ENCODE measurements around the gene ZNF785. TPM values are rescaled to one million over a fixed set of nuclear protein-coding genes. Genes with fewer than 3 reads are reported as not detected.
"Not testable (repeated sequence)": the region's sequence is repeated elsewhere in the genome, so short reads cannot be mapped to it uniquely, and the experiment has no call there.

ZNF785 gene
- total RNA-seq, 1 experiment from 2014 or later = 16.0 TPM

GRCh38 chr16:30589582-30589981 is 4.1 kb upstream of the ZNF785 start:
- DNase-seq (ENCODE audit: low spot score); H3K9me3 Mint-ChIP-seq; H3K27me3 Mint-ChIP-seq (ENCODE audit: low read depth); H3K4me3 Mint-ChIP-seq; H3K27ac Mint-ChIP-seq; ATAC-seq; POLR2A ChIA-PET; H3K4me1 Mint-ChIP-seq; CTCF ChIA-PET: not testable (repeated sequence)
- H3K36me3 Mint-ChIP-seq = peaks cover 16% of the 10 kb centered on the region

- Mint-ChIP-seq H3K9me3 (no peaks in the 10 kb centered on the region), H3K36me3 (peaks cover 14% of the 10 kb centered on the region), H3K4me1 (peaks cover 10% of the 10 kb centered on the region; the same call in 1 of the 2 replicates), H3K27ac (no peak overlapping the region), H3K4me3 (no peak overlapping the region), H3K27me3 (ENCODE audit: low read depth) (no peaks in the 10 kb centered on the region)
- ChIA-PET POLR2A (no interaction called here), CTCF (interaction anchor here (3.7 kb wide), 1 partner anchor 10 kb away, joined by 14 read pairs; no protein-coding TSS in a partner anchor)
- TF ChIP-seq, protein P1, sequence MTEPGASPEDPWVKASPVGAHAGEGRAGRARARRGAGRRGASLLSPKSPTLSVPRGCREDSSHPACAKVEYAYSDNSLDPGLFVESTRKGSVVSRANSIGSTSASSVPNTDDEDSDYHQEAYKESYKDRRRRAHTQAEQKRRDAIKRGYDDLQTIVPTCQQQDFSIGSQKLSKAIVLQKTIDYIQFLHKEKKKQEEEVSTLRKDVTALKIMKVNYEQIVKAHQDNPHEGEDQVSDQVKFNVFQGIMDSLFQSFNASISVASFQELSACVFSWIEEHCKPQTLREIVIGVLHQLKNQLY (CRISPR knock-in tag; IDR thresholded peaks at IDR 0.05) = no peak
- TF ChIP-seq PREB (CRISPR knock-in tag; IDR thresholded peaks at IDR 0.05; ENCODE audit: borderline replicate concordance) (no peak), ZNF121 (CRISPR knock-in tag; IDR thresholded peaks at IDR 0.05) (peak; percentile 86)
- ATAC-seq (no peak), DNase-seq (ENCODE audit: low spot score) (no peak)
Observed at GRCh38 chr16:30588651-30589050, 3.2 kb upstream of the ZNF785 start.

DNA sequence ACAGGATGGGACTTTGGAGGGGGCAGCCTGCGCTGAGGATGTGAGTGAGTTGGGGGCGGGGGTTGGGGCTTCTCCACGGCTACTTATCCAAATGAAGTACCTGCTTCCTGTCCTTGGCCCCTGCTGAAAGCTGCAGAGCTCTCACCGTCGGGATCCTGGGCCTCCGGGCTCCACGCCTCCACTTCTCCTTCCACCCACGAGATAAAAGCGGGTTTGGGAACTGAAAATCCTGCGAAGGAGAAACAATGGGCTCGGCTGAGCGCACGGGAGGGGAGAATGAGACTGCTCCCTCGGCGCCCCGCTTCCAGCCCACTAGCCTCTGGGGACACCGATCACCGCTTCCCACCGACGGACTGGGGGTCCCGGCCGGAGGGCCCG is 486 bp downstream of the ZNF785 start:
- TF ChIP-seq, protein P2, sequence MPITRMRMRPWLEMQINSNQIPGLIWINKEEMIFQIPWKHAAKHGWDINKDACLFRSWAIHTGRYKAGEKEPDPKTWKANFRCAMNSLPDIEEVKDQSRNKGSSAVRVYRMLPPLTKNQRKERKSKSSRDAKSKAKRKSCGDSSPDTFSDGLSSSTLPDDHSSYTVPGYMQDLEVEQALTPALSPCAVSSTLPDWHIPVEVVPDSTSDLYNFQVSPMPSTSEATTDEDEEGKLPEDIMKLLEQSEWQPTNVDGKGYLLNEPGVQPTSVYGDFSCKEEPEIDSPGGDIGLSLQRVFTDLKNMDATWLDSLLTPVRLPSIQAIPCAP (CRISPR knock-in tag; IDR thresholded peaks at IDR 0.05) = 0 out of 2 replicates have a peak, but pooled peaks have one; percentile 27
- TF ChIP-seq ETV6 (CRISPR knock-in tag; IDR thresholded peaks at IDR 0.05) = 0 out of 2 replicates have a peak, but pooled peaks have one; percentile 4
- no peak for TF ChIP-seq USF1 (CRISPR knock-in tag; IDR thresholded peaks at IDR 0.05)
- no peak for TF ChIP-seq CREM (CRISPR knock-in tag; IDR thresholded peaks at IDR 0.05)
- TF ChIP-seq ATF2 (CRISPR knock-in tag; IDR thresholded peaks at IDR 0.05; ENCODE audit: borderline replicate concordance, low read depth) = no peak
- TF ChIP-seq USF2 (CRISPR knock-in tag; IDR thresholded peaks at IDR 0.05) = no peak
- TF ChIP-seq ZNF219 (CRISPR knock-in tag; IDR thresholded peaks at IDR 0.05; ENCODE audit: borderline replicate concordance) = no peak
- TF ChIP-seq ZNF423 (CRISPR knock-in tag; IDR thresholded peaks at IDR 0.05) = no peak
- TF ChIP-seq KAT7 (CRISPR knock-in tag; IDR thresholded peaks at IDR 0.05; ENCODE audit: borderline replicate concordance) = peak; percentile 2; the same call in 1 of the 2 replicates
- TF ChIP-seq AFF4 (CRISPR knock-in tag; IDR thresholded peaks at IDR 0.05; ENCODE audit: borderline replicate concordance) = no peak
- TF ChIP-seq TCF7 (CRISPR knock-in tag; IDR thresholded peaks at IDR 0.05; ENCODE audit: low read depth) = no peak
- H3K36me3 Mint-ChIP-seq = peaks cover 27% of the 10 kb centered on the region
- no peaks in the 10 kb centered on the region for H3K9me3 Mint-ChIP-seq
- peak; percentile 48 for ATAC-seq
- H3K4me3 Mint-ChIP-seq = peak overlapping the region; percentile 89
- H3K27ac Mint-ChIP-seq = peak overlapping the region; percentile 97
- DNase-seq (ENCODE audit: low spot score) = peak; percentile 40
- peaks cover 10% of the 10 kb centered on the region; the same call in 1 of the 2 replicates for H3K4me1 Mint-ChIP-seq
- POLR2A ChIA-PET = interaction anchor here (0.8 to 2.2 kb wide), 6 partner anchors 12 to 178 kb away, joined by 3 to 10 read pairs (median 4); partner anchors contain the start of genes DCTPP1, ZNF688 and ZNF771
- no peaks in the 10 kb centered on the region for H3K27me3 Mint-ChIP-seq (ENCODE audit: low read depth)
- CTCF ChIA-PET = interaction anchor here (0.9 to 3.7 kb wide), 8 partner anchors 13 to 492 kb away, joined by 3 to 19 read pairs (median 6); partner anchors contain the start of genes DCTPP1 and ZNF688
